Stimulated activated CD8-positive, alpha-beta memory T cell treated with anti-CD3 and anti-CD28 coated beads, Interleukin-12 subunit alpha, Interleukin-12 subunit beta, amount 100 ng/mL, for 24 hours (primary cell): ENCODE data around the gene FAM20B.
"Not testable (repeated sequence)": the region's sequence is repeated elsewhere in the genome, so short reads cannot be mapped to it uniquely, and the experiment has no call there.

Source experiments
- DNase-seq: peaks from one replicate; pipeline ENCODE4 v3.0.0-alpha.2; 2020; ENCODE audit errors: extremely low read depth

FAM20B gene

GRCh38 chr1:179023946-179024650 is 1.6 kb upstream of the FAM20B start:
- no peak for DNase-seq

GRCh38 chr1:179025975-179026812 is 500 bp downstream of the FAM20B start:
- DNase-seq: peak; percentile 34

- DNase-seq: no peak
These were observed 1.3 kb downstream of the FAM20B start for GRCh38 chr1:179026813-179027669.

GRCh38 chr1:179029321-179029759 is 3.6 kb downstream of the FAM20B start:
- DNase-seq: no peak

- DNase-seq: no peak
These were observed 4.4 kb downstream of the FAM20B start for GRCh38 chr1:179030130-179030529.

- DNase-seq: no peak
These were observed 5.0 kb downstream of the FAM20B start for GRCh38 chr1:179030683-179031082.

- no peak for DNase-seq
These were observed 5.6 kb downstream of the FAM20B start for GRCh38 chr1:179031284-179031683.

GRCh38 chr1:179031855-179032513 is 6.3 kb downstream of the FAM20B start:
- no peak for DNase-seq

- no peak for DNase-seq
These were observed 9.0 kb downstream of the FAM20B start for GRCh38 chr1:179034720-179035119.

GRCh38 chr1:179036844-179037465 is 11.3 kb downstream of the FAM20B start:
- no peak for DNase-seq

- no peak for DNase-seq
These were observed 13.0 kb downstream of the FAM20B start for GRCh38 chr1:179038528-179039281.

- not testable (repeated sequence) for DNase-seq
These were observed 13.9 kb downstream of the FAM20B start for GRCh38 chr1:179039502-179040174.

GRCh38 chr1:179040175-179040551 is 14.5 kb downstream of the FAM20B start:
- not testable (repeated sequence) for DNase-seq

GRCh38 chr1:179042087-179042486 is 16.4 kb downstream of the FAM20B start:
- no peak for DNase-seq

- no peak for DNase-seq
These were observed 17.0 kb downstream of the FAM20B start for GRCh38 chr1:179042700-179043099.

GRCh38 chr1:179043266-179043665 is 17.6 kb downstream of the FAM20B start:
- DNase-seq: no peak

GRCh38 chr1:179043907-179044306 is 18.2 kb downstream of the FAM20B start:
- no peak for DNase-seq

- DNase-seq: no peak
These were observed 21.3 kb downstream of the FAM20B start for GRCh38 chr1:179046808-179047635.

- DNase-seq: no peak
These were observed 21.9 kb downstream of the FAM20B start for GRCh38 chr1:179047636-179047997.
